Measurements from ENCODE around the gene INHBC.

INHBC gene

DNA sequence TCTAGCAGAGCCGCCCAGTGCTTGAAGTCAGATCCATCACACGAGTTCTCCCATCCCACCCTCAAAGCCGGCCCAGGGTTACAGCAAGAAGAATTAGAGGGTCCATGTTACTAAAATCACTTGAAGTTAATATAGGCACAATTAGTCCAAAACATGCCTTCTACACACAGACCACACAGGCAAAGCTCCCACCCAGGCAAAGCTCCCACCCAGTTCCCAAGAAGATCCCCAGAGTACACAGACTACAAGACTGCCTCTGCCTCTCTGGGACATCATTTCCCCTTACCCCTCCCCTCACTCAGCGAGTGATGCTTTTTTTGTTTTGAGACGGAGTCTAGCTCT lies 28.3 kb downstream of the INHBC start:
- DNase-seq (ENCODE audit: insufficient read length, low spot score) (no peak), FAIRE-seq (no peak)
- TF ChIP-seq POLR2A (IDR thresholded peaks at IDR 0.05; ENCODE audit: low read depth, low read length) = no peak

- FAIRE-seq = no peak
- DNase-seq (ENCODE audit: insufficient read length, low spot score) = no peak
These were observed 30.0 kb downstream of the INHBC start for GRCh38 chr12:57464569-57464968.

GRCh38 chr12:57465030-57465746 lies 30.6 kb downstream of the INHBC start:
- no peak for FAIRE-seq
- TF ChIP-seq POLR2A (IDR thresholded peaks at IDR 0.05; ENCODE audit: low read depth, low read length) = no peak
- DNase-seq (ENCODE audit: insufficient read length, low spot score) = no peak

More at GRCh38 chr12:57464569-57464968, 30.0 kb downstream of the INHBC start:
- no peak for TF ChIP-seq POLR2A (IDR thresholded peaks at IDR 0.05; ENCODE audit: low read depth, low read length)

DNA sequence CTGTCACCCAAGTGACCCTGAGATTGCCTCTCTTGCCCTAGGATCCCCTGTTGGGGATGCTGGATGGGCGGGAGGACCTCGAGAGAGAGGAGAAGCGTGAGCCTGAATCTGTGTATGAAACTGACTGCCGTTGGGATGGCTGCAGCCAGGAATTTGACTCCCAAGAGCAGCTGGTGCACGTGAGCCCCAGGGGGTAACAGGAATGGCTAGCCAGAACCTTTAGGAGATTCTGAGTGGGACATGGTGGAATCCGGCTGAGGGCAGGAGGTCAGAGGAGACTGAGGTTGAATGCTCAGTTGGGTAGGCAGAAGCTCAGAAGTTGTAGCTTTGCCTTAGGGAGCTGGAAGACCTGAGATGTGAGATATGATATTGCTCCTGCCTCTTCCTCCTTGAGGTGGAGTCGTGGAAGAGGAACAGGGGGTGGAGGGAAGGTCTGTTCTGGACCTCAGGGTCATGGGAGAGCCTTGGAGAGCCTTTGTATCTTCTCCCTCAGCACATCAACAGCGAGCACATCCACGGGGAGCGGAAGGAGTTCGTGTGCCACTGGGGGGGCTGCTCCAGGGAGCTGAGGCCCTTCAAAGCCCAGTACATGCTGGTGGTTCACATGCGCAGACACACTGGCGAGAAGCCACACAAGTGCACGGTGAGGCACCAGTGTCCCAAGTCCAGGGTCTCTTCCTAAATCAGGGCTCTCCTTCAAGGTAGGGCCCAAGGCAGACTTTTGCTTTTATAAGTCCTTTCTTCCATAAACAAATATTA lies 31.3 kb downstream of the INHBC start:
- no peak for FAIRE-seq
- TF ChIP-seq POLR2A (IDR thresholded peaks at IDR 0.05; ENCODE audit: low read depth, low read length) = no peak

GRCh38 chr12:57467212-57467874 lies 32.8 kb downstream of the INHBC start:
- no peak for TF ChIP-seq POLR2A (IDR thresholded peaks at IDR 0.05; ENCODE audit: low read depth, low read length)
- no peak for DNase-seq (ENCODE audit: insufficient read length, low spot score)
- FAIRE-seq = no peak

More for the DNA sequence above, 31.3 kb downstream of the INHBC start:
- DNase-seq (ENCODE audit: insufficient read length, low spot score) = no peak

- no peak for DNase-seq (ENCODE audit: insufficient read length, low spot score)
- TF ChIP-seq POLR2A (IDR thresholded peaks at IDR 0.05; ENCODE audit: low read depth, low read length) = no peak
- no peak for FAIRE-seq
These were observed 33.3 kb downstream of the INHBC start for GRCh38 chr12:57467915-57468314.

DNA sequence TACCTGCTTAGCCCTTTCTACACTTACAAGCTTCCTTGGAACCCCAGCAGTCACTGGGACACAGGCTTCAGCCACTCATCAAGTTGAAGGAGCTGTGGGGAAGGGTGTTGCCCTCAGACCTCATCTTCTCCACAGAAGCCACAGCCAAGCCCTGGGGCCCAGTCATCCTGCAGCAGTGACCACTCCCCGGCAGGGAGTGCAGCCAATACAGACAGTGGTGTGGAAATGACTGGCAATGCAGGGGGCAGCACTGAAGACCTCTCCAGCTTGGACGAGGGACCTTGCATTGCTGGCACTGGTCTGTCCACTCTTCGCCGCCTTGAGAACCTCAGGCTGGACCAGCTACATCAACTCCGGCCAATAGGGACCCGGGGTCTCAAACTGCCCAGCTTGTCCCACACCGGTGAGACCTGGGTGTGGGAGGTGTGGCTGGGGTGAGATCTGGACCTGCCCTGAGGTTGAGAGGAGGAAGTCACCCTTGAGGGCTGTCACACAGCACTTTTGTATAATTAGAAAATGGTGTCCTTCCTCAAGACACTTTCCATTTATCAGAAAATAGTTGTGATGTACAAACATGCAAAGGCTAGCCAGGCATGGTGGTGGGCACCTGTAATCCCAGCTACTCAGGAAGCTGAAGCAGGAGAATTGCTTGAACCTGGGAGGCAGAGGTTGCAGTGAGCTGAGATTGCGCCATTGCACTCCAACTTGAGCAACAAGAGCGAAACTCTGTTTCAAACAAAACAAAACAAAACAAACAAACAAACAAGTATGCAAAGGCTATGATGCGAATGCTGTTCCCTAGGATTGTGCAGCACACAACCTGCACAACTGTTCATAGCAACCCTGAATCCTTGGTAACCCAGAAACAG lies 34.9 kb downstream of the INHBC start:
- FAIRE-seq (no peak), DNase-seq (ENCODE audit: insufficient read length, low spot score) (no peak)
- no peak for TF ChIP-seq POLR2A (IDR thresholded peaks at IDR 0.05; ENCODE audit: low read depth, low read length)

DNA sequence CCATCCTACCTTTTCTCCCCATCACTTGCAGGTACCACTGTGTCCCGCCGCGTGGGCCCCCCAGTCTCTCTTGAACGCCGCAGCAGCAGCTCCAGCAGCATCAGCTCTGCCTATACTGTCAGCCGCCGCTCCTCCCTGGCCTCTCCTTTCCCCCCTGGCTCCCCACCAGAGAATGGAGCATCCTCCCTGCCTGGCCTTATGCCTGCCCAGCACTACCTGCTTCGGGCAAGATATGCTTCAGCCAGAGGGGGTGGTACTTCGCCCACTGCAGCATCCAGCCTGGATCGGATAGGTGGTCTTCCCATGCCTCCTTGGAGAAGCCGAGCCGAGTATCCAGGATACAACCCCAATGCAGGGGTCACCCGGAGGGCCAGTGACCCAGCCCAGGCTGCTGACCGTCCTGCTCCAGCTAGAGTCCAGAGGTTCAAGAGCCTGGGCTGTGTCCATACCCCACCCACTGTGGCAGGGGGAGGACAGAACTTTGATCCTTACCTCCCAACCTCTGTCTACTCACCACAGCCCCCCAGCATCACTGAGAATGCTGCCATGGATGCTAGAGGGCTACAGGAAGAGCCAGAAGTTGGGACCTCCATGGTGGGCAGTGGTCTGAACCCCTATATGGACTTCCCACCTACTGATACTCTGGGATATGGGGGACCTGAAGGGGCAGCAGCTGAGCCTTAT lies 35.8 kb downstream of the INHBC start:
- no peak for DNase-seq (ENCODE audit: insufficient read length, low spot score)
- FAIRE-seq = no peak
- no peak for TF ChIP-seq POLR2A (IDR thresholded peaks at IDR 0.05; ENCODE audit: low read depth, low read length)

- no peak for DNase-seq (ENCODE audit: insufficient read length, low spot score)
- no peak for TF ChIP-seq POLR2A (IDR thresholded peaks at IDR 0.05; ENCODE audit: low read depth, low read length)
- no peak for FAIRE-seq
These were observed 36.5 kb downstream of the INHBC start for GRCh38 chr12:57470970-57471656.

GRCh38 chr12:57471661-57472060 lies 37.1 kb downstream of the INHBC start:
- FAIRE-seq (no peak), DNase-seq (ENCODE audit: insufficient read length, low spot score) (no peak)
- TF ChIP-seq POLR2A (IDR thresholded peaks at IDR 0.05; ENCODE audit: low read depth, low read length) = no peak

DNA sequence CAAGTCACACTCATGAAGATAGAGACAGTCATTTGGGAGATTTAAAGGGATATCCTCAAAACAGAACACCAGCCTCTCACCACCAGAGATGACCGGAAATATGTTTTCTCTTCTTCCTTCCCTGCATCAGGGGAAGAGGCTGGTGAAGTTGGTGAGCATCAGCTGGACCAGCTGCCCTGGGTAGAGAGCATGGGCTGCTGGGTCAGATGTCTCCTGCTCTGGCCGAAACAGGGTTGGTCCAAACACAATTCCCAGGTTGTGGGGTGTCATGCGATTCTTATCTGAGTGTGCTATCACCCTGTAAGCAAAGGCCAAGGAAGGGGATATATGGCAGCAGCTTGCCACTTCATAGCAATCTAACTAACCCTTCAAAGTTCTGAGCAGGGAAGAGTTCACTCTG lies 37.8 kb downstream of the INHBC start:
- no peak for FAIRE-seq
- TF ChIP-seq POLR2A (IDR thresholded peaks at IDR 0.05; ENCODE audit: low read depth, low read length) = no peak
- DNase-seq (ENCODE audit: insufficient read length, low spot score) = no peak

DNA sequence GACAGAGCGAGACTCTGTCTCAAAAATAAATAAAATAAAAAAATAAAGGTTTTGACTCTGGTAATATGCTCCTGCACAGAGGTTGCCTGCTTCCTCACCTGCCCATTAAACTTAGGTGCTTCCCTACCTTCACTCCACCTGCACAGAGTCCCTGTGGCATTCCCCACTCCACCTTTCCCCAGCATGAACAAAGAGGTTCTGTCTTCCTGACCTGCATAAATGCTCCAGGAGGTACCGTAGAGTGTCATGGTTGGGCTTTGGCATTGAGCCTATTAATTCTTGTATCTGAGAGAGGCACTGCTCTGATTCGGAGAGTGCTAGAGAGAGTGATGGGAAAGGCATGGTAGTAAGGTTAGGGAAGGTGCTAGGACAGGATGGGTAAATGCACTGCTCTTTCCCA lies 38.8 kb downstream of the INHBC start:
- no peak for FAIRE-seq
- DNase-seq (ENCODE audit: insufficient read length, low spot score) = no peak
- no peak for TF ChIP-seq POLR2A (IDR thresholded peaks at IDR 0.05; ENCODE audit: low read depth, low read length)

DNA sequence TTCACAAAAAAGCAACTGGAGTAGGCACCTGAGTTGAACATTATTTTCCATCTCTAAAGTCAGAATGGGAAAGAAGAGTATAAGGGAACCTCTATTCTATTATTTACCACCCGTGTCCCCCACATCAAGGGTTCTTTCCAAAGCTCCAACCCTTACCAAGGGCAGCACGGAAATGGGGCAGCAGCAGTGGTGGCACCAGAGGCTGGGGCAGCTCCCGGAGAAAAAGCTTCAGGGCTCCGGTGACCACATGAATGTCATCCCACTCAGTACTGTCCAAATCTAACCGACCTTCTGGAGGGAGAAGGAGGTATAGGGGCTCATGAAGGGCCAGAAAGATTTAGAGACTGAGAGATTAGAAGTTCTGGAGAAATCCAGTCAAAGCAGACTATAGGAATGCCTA lies 39.3 kb downstream of the INHBC start:
- DNase-seq (ENCODE audit: insufficient read length, low spot score) (no peak), FAIRE-seq (no peak)
- no peak for TF ChIP-seq POLR2A (IDR thresholded peaks at IDR 0.05; ENCODE audit: low read depth, low read length)

Data from H54 (cell line).